HAP-1 (cell line): ENCODE results near the gene ASIC2.

Source experiments
- DNase-seq, 2 experiments: peaks; one replicate each; pipeline ENCODE4 v3.0.0-alpha.2; 2016 to 2020; ENCODE audit warnings: low spot score in 2 of 2
- H3K27me3 ChIP-seq: fragments of 250-450 bp; sonication (Bioruptor Pico); 2 replicates; pipeline ENCODE4 v1.5.1; 2020; ENCODE audit warnings: low read depth, mild to moderate bottlenecking, moderate library complexity
- H3K36me3 ChIP-seq: fragments of 250-450 bp; sonication (Bioruptor Pico); replicated peaks from 2 replicates; pipeline ENCODE4 v1.5.1; 2020; ENCODE audit warnings: mild to moderate bottlenecking
- H3K4me1 ChIP-seq: fragments of 250-450 bp; sonication (Bioruptor Pico); 2 replicates; pipeline ENCODE4 v1.5.1; 2020; ENCODE audit warnings: mild to moderate bottlenecking
- H3K4me3 ChIP-seq: fragments of 250-450 bp; sonication (Bioruptor Pico); 2 replicates; pipeline ENCODE4 v1.5.1; 2020; ENCODE audit warnings: mild to moderate bottlenecking, moderate library complexity
- H3K9me3 ChIP-seq: fragments of 250-450 bp; sonication (Bioruptor Pico); 2 replicates; pipeline ENCODE4 v1.5.1; 2020; ENCODE audit warnings: mild to moderate bottlenecking, moderate library complexity
- in situ Hi-C: fragments of 300-500 bp; cut with MboI; formaldehyde crosslinking; loops from 3 replicates; pipeline ENCODE4 v1.14.3; 2020; ENCODE audit warnings: low sequenced_read_pairs, inconsistent platforms, mixed read lengths

ASIC2 gene

DNA sequence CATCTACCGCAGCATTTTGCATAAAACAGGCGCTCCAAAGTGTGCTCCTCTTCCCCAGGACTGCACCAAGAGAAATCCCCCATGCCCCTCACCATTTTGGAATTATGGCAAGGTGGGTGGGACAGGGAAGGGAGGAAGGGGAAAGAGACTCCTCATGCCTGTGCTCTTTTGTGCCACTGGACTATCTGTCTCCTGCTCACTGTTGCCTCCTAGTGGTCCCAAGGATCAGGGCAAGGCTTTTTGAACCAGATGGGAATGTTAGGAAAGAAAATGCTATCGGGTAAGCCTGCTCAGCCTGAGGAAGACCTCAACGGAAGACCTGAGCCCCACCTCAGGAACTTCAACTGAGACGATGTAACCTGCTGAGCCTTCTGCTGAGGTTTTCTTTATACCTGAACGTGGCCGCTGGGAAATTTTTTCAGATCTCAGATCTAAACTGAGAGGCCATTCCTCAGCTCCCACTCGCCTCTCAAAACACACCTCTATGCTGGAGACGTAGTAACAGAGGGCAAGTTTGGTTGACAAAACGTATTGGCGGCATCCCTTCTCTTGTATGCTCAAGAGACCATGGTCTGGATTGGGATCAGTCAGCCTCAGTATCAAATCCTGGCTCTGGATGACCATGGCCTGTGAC lies 243.2 kb downstream of the ASIC2 start:
- Histone ChIP-seq H3K9me3 (no peaks in the 10 kb centered on the region), H3K36me3 (no peaks in the 10 kb centered on the region), H3K4me3 (no peak overlapping the region), H3K4me1 (no peaks in the 10 kb centered on the region), H3K27me3 (no peaks in the 10 kb centered on the region)
- in situ Hi-C loops, result no loop called here
- DNase-seq, result peak; percentile 46 to 74

DNA sequence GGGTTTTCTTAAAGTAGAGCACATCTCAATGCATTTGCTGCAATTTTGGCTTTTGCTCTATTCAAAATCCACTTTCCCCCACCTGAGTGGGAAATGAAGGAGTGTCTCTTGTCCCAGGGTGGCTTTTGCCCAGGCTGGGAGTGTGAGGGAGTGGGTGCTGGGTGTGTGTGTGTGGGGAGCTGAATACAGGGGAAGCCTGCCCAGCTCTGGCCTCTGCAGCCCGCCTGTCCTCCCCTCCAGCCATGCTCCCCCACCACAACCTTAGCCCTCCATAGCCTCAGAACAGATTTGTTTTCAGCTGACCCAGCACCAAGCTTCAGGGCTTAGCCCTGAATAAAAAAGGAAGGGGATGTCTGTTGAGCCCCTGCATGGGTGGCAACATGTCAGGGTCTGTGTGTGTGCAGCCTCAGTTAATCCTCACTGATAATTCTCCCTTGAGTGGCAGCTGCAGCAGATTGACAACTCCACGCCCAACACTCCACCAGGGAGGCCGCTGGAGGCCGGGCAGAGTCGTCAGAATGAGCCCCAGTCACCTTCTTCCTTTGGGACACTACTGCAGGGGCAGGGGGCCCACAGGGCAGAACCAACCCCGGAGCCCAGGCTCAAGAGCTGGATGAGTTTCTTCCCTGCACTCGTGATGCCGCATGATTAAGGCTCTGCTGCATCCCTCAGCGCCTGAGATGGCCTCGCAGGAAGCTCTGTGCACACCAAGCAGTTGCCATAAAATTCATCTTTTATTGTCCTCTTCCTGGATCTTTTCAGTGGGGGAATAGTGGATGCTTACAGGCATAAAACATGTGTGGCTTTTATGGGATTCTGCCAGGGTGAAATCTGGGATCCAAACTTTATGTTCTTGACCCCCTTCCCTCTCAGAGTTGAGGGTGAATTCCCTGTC lies 246.5 kb downstream of the ASIC2 start:
- Histone ChIP-seq H3K4me3 (no peak overlapping the region), H3K4me1 (no peaks in the 10 kb centered on the region), H3K27me3 (no peaks in the 10 kb centered on the region), H3K36me3 (no peaks in the 10 kb centered on the region), H3K9me3 (no peaks in the 10 kb centered on the region)
- DNase-seq, result no peak
- in situ Hi-C loops, result no loop called here

DNA sequence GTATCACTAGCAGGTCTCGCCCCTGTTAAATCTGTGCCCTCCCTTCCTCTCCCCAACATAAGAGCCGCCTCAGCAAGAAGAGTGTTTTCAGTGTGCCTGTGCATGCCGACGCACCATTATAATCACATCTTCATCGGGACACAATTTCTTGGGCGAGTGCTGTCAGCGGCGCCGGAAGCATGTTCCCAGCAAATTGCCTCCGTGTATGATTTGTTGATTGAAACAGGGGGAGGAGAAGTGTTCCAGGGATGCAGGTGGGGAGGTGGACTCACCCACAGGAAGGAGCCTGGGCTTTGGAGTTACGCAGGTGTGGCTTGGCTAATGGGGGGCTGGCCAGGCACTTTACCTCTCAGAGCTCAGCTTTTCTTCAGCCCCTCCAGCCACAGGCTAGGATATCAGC lies 247.9 kb downstream of the ASIC2 start:
- in situ Hi-C loops, result no loop called here

DNA sequence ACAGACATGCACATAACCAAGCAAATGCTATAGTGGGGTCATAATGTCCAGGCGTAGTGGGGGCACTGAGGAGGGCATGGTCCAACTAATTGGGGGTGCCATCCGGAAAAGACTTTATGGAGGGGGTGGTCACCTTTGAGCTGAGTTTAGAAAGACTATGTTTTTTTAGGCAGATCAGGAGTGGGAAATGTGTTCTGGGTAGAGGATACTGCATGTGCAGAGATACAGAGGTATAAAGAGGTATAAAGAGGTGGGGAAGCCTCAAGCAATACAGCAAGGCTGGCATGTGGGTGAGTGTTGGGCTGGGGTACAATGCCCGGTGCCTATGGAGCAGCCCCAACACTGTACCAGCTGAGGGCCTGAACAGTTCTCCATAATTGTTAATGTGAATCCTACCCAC lies 248.3 kb downstream of the ASIC2 start:
- Histone ChIP-seq H3K9me3 (no peaks in the 10 kb centered on the region), H3K27me3 (no peaks in the 10 kb centered on the region), H3K36me3 (no peaks in the 10 kb centered on the region), H3K4me3 (no peak overlapping the region), H3K4me1 (no peaks in the 10 kb centered on the region)
- in situ Hi-C loops, result no loop called here
- DNase-seq, result no peak

More for the DNA sequence above, 247.9 kb downstream of the ASIC2 start:
- DNase-seq, result no peak
- H3K9me3 ChIP-seq, result no peaks in the 10 kb centered on the region
- no peaks in the 10 kb centered on the region for H3K27me3 ChIP-seq
- H3K4me3 ChIP-seq, result no peak overlapping the region
- H3K4me1 ChIP-seq, result no peaks in the 10 kb centered on the region
- no peaks in the 10 kb centered on the region for H3K36me3 ChIP-seq

DNA sequence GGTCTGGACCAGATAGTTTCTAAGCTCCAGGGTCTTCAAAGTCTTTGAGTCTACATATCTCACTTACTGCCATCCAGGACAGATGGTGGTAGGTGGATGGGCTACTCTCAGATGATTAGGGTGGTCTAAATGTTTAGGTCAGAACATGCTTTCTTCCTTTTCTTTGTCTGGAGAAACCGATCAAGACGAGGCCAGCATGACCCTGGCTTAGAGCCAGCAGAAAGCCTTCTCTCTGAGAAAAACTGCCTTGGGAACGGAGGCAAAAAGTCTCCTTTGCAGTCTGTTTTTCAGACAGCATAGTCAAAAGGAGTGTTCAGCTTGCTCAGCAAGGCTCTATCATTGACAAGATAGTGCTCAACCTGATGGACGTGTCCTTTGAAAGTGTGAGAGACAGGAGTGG lies 252.6 kb downstream of the ASIC2 start:
- Histone ChIP-seq H3K27me3 (no peaks in the 10 kb centered on the region), H3K4me3 (no peak overlapping the region), H3K9me3 (no peaks in the 10 kb centered on the region), H3K36me3 (no peaks in the 10 kb centered on the region), H3K4me1 (no peaks in the 10 kb centered on the region)
- no peak for DNase-seq
- in situ Hi-C loops, result no loop called here

DNA sequence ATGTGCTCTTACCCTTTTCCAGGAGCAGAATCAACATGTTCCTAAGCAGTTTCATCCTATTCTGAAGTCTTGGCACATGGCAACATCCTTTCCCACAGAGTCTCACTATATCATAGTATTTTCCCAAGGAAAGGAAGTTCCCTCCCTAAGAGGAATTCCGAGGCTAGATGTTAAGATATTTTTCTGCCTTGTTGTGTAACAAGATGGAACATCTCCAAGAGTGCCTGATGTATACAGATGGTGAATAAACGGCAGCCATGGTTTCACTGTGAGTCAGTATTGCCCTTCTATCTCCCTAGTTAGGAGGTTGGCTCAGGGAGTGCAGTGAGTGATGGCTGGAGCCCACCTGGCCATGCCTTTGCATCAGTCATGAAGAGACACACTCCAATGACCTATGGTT lies 253.2 kb downstream of the ASIC2 start:
- H3K4me1 ChIP-seq, result no peaks in the 10 kb centered on the region
- H3K4me3 ChIP-seq, result no peak overlapping the region
- no peaks in the 10 kb centered on the region for H3K9me3 ChIP-seq
- H3K27me3 ChIP-seq, result no peaks in the 10 kb centered on the region
- no peaks in the 10 kb centered on the region for H3K36me3 ChIP-seq
- no peak for DNase-seq
- in situ Hi-C loops, result no loop called here

DNA sequence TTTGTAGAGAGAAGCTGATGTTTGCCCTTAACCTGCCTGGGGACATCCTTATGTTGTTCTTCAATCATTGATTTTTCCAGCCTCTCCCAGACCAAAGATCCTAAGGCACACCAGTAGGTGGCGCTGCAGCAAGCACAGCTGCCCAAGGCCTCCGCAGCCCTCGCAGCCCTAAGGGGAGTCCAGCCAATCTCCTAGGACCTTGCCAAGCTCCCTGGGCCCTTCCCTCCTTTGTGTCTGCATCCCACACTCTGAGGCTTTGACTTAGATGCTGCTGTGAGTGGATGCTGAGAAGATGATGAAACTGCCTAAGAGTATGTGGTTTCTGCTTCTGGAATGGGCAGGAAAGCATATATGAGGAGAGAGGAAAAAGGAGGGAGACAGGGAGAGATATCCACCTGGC lies 254.4 kb downstream of the ASIC2 start:
- Histone ChIP-seq H3K4me3 (no peak overlapping the region), H3K9me3 (no peaks in the 10 kb centered on the region), H3K27me3 (no peaks in the 10 kb centered on the region), H3K4me1 (no peaks in the 10 kb centered on the region), H3K36me3 (no peaks in the 10 kb centered on the region)
- in situ Hi-C loops, result no loop called here
- peak in 1 of 2 experiments; percentile 50 for DNase-seq

DNA sequence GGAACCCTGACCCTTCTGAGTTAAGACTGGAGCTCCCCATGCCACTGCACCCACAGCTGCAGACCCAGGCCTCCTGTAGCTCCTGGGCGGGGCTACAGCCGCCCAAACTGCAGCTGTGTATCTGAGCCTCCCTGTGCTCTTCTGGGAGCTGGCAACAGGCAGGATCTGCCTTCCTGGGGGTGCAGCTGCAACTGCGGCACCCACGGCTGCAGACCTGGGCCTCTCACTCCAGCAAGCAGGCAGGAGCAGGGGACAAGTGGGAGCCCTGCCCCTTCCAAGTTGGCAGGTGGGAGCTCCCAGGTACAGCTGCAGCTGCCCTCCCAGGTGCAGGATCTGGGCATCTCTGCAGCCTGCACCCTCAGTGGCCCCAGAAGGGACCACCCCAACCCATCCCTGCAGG lies 259.9 kb downstream of the ASIC2 start:
- no peak for DNase-seq
- in situ Hi-C loops, result no loop called here
- no peaks in the 10 kb centered on the region for H3K9me3 ChIP-seq
- H3K27me3 ChIP-seq, result peaks cover 3% of the 10 kb centered on the region; the same call in 1 of the 2 replicates
- no peaks in the 10 kb centered on the region for H3K36me3 ChIP-seq
- no peaks in the 10 kb centered on the region for H3K4me1 ChIP-seq
- H3K4me3 ChIP-seq, result no peak overlapping the region

DNA sequence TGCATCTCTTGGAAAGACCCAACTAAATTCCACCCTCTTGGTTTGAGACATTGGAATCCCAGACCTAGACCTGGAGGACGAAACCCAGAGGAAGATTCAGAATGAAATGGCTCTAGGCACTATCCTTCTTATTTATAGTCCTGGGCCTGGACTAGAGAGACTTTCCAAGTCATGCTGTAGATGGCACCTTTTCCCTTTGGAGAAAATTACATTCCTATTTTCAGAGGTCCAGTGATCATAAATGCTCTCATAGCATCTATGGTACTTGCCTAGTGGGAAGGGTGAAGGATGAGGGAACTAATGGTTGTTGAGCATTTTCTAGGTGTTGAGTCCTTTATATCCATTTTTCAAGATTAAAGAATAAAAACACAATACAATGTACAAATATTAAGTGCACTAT lies 264.3 kb downstream of the ASIC2 start:
- Histone ChIP-seq H3K36me3 (no peaks in the 10 kb centered on the region), H3K4me3 (no peak overlapping the region), H3K27me3 (peaks cover 3% of the 10 kb centered on the region; the same call in 1 of the 2 replicates), H3K4me1 (no peaks in the 10 kb centered on the region), H3K9me3 (no peaks in the 10 kb centered on the region)
- no peak for DNase-seq
- in situ Hi-C loops, result no loop called here

DNA sequence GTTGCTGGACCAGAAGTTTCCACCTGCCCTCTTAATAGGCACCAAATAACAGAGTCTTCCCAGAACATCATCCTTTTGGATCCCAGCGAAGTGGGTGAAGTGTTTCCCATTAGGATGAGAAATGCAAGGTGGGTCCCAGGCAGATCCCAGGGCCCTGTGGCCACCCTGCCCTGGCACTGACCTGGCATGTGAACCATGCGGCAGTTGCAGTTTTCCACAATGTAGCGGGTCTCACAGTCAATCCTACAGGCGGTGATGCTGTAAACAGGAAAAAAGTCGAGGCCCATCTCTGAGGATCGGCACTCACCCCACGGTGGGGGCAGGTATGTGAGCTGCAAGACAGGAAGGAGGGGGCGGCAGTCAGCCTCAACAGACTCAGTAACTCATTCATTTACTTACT lies 265.0 kb downstream of the ASIC2 start:
- Histone ChIP-seq H3K27me3 (peaks cover 3% of the 10 kb centered on the region; the same call in 1 of the 2 replicates), H3K36me3 (no peaks in the 10 kb centered on the region), H3K4me1 (no peaks in the 10 kb centered on the region), H3K4me3 (no peak overlapping the region), H3K9me3 (no peaks in the 10 kb centered on the region)
- in situ Hi-C loops, result no loop called here
- no peak for DNase-seq

DNA sequence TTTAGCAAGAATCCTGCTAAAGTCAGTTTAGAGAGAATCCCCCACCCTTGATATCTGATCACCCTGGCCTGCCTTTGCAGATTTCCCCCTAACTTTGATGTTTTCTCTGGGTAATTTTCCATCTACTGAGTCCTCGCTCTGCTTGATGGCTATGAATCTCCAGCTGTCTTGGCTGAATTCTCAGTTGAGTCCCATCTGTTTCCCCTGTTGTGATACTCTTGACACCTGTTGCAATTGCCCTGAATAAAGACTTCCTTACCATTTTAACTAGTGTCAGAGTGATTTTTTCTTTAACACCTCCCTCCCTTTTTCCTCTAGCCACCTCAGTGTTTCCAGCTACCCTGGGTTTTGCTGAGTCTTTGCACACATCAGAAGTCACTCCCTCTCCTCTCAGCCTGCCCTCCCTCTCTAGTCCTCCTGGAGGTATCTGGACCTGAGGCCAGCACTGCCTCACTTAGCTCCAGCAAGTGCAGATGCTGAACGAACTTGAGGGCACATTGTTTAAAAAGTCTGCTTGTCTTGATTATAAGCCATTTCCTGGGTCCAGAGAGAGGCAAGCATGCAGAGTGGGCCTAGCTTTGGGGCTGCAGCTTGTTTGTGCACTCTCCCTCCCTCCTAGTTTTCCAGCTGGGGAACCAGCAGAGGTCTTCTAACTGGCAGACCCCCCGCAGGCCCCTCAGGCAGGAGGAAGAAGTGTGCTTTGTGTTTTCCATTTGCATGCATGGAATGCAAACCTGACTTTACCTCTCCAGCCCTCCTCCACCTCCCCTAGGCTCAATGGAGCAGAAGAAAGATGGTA lies 268.2 kb downstream of the ASIC2 start:
- Histone ChIP-seq H3K4me1 (no peaks in the 10 kb centered on the region), H3K27me3 (peaks cover 3% of the 10 kb centered on the region; the same call in 1 of the 2 replicates), H3K9me3 (no peaks in the 10 kb centered on the region), H3K4me3 (no peak overlapping the region), H3K36me3 (no peaks in the 10 kb centered on the region)
- DNase-seq, result no peak
- in situ Hi-C loops, result no loop called here

DNA sequence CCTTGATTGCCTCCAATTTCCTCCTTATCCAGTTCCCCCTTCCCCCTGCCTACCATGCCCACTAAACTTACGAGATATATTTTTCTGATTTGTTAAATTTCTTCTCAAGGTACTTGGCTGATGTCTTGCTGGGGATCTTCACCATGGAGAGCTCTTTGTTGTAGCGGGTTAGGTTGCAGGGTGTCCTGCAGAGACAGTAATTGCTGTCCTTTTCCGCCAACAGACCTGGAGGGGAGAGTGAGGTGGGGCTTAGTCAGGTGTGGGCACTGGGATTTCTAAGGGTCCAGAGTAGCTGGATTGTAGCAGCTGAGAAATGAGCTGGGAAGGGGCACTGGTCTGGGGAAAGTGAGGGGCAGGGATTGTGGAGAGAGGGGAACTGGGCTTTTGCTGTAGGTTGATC lies 269.3 kb downstream of the ASIC2 start:
- H3K4me1 ChIP-seq, result no peaks in the 10 kb centered on the region
- DNase-seq, result no peak
- in situ Hi-C loops, result no loop called here
- peaks cover 5% of the 10 kb centered on the region; the same call in 1 of the 2 replicates for H3K27me3 ChIP-seq
- no peak overlapping the region for H3K4me3 ChIP-seq
- no peaks in the 10 kb centered on the region for H3K36me3 ChIP-seq
- H3K9me3 ChIP-seq, result no peaks in the 10 kb centered on the region

DNA sequence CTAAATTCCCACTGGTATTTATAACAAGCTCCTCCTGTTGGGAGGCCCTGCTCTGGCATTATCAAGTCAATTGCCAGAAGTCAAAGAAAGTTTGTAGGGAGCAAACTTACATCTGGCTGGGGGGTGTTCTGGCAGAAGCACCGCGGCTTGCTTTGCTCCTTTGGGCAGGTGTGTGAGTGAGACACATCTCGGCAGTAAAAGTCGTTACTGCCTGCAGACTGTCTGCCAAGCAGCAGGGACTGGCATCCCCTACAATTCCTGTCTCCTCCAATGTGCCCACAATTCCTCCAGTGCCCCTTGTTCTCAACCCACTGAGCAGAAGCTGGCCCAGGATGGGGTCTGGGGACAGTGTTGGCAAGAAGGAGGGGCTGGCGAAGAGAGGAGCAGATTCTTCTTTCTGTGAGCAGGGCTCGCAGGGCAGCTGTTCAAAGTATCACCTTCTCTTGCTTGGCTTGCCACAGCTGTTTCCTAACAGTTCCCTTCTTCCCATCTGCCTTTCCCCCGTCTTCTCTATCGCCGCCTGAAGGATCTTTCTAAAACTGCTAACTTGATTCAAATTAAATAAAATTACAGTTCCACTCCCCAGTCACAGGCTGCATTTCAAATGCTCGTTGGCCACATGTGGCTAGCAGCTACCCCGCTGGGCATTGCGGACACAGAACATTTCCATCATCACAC lies 271.2 kb downstream of the ASIC2 start:
- no peak overlapping the region for H3K4me3 ChIP-seq
- no peaks in the 10 kb centered on the region for H3K9me3 ChIP-seq
- in situ Hi-C loops, result no loop called here
- DNase-seq, result no peak
- H3K4me1 ChIP-seq, result no peaks in the 10 kb centered on the region
- peaks cover 23% of the 10 kb centered on the region; the same call in 1 of the 2 replicates for H3K27me3 ChIP-seq
- H3K36me3 ChIP-seq, result no peaks in the 10 kb centered on the region
